Measurements from ENCODE around the gene GJA4. TPM values are rescaled to one million over a fixed set of nuclear protein-coding genes. Genes with fewer than 3 reads are reported as not detected.

Gene GJA4
- total RNA-seq, 2 donors from 2014 or later, result 3.8 to 15.9 TPM

DNA sequence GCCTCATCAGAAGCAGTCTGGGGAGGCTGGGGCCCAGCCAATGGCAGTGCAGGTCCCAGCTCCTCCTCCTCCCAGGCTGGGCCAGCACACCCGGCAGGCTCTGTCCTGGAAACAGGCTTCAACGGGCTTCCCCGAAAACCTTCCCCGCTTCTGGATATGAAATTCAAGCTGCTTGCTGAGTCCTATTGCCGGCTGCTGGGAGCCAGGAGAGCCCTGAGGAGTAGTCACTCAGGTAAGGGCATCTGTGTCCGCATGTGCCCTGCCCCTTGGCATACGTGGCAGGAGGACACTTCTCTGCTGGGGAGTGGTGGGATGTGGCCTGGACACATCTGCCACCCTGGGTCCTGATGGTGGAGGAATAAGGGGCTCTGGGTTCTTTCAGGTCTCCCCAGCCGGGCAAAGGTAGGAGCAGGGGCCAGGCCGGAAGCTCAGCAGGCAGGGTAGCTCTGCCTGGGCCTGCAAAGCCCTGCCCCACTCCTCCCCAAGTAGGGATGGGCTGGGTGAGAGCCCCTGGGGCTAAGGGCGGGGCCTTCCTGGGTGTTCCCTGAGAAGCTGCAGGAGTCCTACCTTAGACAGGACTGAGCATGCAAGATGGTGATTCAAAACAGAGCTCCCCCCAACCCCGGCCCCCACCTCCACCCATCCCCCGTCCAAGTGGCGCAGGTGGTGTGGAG is 37.7 kb upstream of the GJA4 start, which contains the start of gene GJB5:
Gene GJB5 (plus strand): TSS at position 84 of the 674 bp plus-strand sequence. CDS start 2,284 bp downstream, outside the sequence.
- no peaks in the 10 kb centered on the region for H3K36me3 ChIP-seq
- H3K27ac ChIP-seq, result peak within 1 kb of the TSS; percentile 68 to 73
- peak within 1 kb of the TSS in 1 of 2 donors; percentile 13 for H3K4me3 ChIP-seq
- no peaks in the 10 kb centered on the region for H3K27me3 ChIP-seq (replicated peaks; ENCODE audit: insufficient read depth)
- TF ChIP-seq, protein P1, sequence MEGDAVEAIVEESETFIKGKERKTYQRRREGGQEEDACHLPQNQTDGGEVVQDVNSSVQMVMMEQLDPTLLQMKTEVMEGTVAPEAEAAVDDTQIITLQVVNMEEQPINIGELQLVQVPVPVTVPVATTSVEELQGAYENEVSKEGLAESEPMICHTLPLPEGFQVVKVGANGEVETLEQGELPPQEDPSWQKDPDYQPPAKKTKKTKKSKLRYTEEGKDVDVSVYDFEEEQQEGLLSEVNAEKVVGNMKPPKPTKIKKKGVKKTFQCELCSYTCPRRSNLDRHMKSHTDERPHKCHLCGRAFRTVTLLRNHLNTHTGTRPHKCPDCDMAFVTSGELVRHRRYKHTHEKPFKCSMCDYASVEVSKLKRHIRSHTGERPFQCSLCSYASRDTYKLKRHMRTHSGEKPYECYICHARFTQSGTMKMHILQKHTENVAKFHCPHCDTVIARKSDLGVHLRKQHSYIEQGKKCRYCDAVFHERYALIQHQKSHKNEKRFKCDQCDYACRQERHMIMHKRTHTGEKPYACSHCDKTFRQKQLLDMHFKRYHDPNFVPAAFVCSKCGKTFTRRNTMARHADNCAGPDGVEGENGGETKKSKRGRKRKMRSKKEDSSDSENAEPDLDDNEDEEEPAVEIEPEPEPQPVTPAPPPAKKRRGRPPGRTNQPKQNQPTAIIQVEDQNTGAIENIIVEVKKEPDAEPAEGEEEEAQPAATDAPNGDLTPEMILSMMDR (IDR thresholded peaks at IDR 0.05), result no peak
- peak; percentile 46 for TF ChIP-seq POLR2AphosphoS5 (IDR thresholded peaks at IDR 0.05)
- no peaks in the 10 kb centered on the region for H3K9me3 ChIP-seq
- H3K4me1 ChIP-seq (replicated peaks), result no peaks in the 10 kb centered on the region
- intact Hi-C loops (cut with DNase I), result no loop called here
- peak; percentile 88 for DNase-seq (ENCODE audit: low spot score)
- WGBS, result 39% methylated on average over 13 of the region's 13 CpGs

GRCh38 chr1:34755961-34756360 is 36.8 kb upstream of the GJA4 start:
- DNase-seq (ENCODE audit: low spot score), result no peak
- Histone ChIP-seq H3K36me3 (no peaks in the 10 kb centered on the region), H3K27me3 (replicated peaks; ENCODE audit: insufficient read depth) (no peaks in the 10 kb centered on the region), H3K9me3 (no peaks in the 10 kb centered on the region), H3K4me3 (no peak overlapping the region), H3K4me1 (replicated peaks) (no peaks in the 10 kb centered on the region), H3K27ac (peak overlapping the region; percentile 54 to 73)
- intact Hi-C loops (cut with DNase I), result no loop called here
- WGBS, result 65% methylated on average over 6 of the region's 6 CpGs
- TF ChIP-seq, protein P1 (IDR thresholded peaks at IDR 0.05), result no peak
- TF ChIP-seq POLR2A (IDR thresholded peaks at IDR 0.05) (no peak), POLR2AphosphoS5 (IDR thresholded peaks at IDR 0.05) (no peak)

- no peak for DNase-seq (ENCODE audit: low spot score)
- TF ChIP-seq POLR2AphosphoS5 (IDR thresholded peaks at IDR 0.05) (no peak), POLR2A (IDR thresholded peaks at IDR 0.05) (no peak)
- TF ChIP-seq, protein P1 (IDR thresholded peaks at IDR 0.05), result no peak
- Histone ChIP-seq H3K27me3 (replicated peaks; ENCODE audit: insufficient read depth) (no peaks in the 10 kb centered on the region), H3K36me3 (no peaks in the 10 kb centered on the region), H3K4me1 (replicated peaks) (no peaks in the 10 kb centered on the region), H3K4me3 (no peak overlapping the region), H3K27ac (no peak overlapping the region), H3K9me3 (no peaks in the 10 kb centered on the region)
- intact Hi-C loops (cut with DNase I), result no loop called here
- 98% methylated on average over 21 of the region's 21 CpGs for WGBS
These were observed 35.4 kb upstream of the GJA4 start for GRCh38 chr1:34757386-34757785.

DNA sequence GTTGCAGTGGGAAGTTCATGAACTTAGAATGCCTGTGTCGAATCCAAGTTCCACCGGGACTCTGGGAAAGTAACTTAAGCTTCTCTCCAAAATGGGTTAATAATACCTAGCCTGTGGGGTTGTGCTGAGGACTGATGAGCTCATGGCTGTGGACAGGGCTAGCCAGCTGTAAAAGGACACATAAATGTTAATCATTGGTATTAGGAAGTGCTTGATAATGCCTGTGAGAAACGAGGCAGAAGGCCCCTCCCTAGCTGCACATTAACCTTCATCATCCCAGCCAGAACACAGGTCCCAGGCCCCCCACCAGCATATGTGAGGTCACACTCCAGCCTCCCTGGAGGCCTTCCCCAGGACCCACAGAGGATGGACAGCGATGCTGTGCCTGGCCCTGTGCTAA is 34.0 kb upstream of the GJA4 start:
- Histone ChIP-seq H3K4me1 (replicated peaks) (no peaks in the 10 kb centered on the region), H3K4me3 (no peak overlapping the region), H3K36me3 (no peaks in the 10 kb centered on the region), H3K9me3 (no peaks in the 10 kb centered on the region), H3K27me3 (replicated peaks; ENCODE audit: insufficient read depth) (no peaks in the 10 kb centered on the region), H3K27ac (no peak overlapping the region)
- no peak for DNase-seq (ENCODE audit: low spot score)
- TF ChIP-seq POLR2AphosphoS5 (IDR thresholded peaks at IDR 0.05) (no peak), POLR2A (IDR thresholded peaks at IDR 0.05) (no peak)
- TF ChIP-seq, protein P1 (IDR thresholded peaks at IDR 0.05), result no peak
- intact Hi-C loops (cut with DNase I), result no loop called here
- 49% methylated on average over 4 of the region's 4 CpGs for WGBS
